Epithelial cell of alveolus of lung (primary cell): ENCODE data around the gene OR2C3. TPM values are rescaled to one million over a fixed set of nuclear protein-coding genes. Genes with fewer than 3 reads are reported as not detected.

ENCODE experiments used
- total RNA-seq: library from RNA; depleted of rRNA; stranded (reverse); fragments of >200 nt; gene quantifications from 2 replicates; pipeline ENCODE4 v1.2.1, GENCODE V29; 2015

The OR2C3 gene
- total RNA-seq, result not detected in 2 replicates

GRCh38 chr1:247536340-247536739 is at the start of gene OR2C3:
TSS of gene OR2C3 (minus strand) at chr1:247536440. CDS start at chr1:247532511, 3,929 bp downstream.

GRCh38 chr1:247548769-247549182 is 12.5 kb upstream of the OR2C3 start, which contains the start of gene GCSAML:
TSS of gene GCSAML (plus strand) at chr1:247549134. CDS start at chr1:247549192, 58 bp downstream.

Other genes with a start within 250 kb of the OR2C3 start
- 29.5 and 51.2 TPM in 2 replicates for gene ZNF496, start 204.6 kb downstream of the OR2C3 start, total RNA-seq
- gene NLRP3, start 120.3 kb downstream of the OR2C3 start, total RNA-seq, result 0.13 and 0.32 TPM in 2 replicates
- not detected in 2 replicates for gene OR2B11, start 78.3 kb downstream of the OR2C3 start, total RNA-seq
- gene GCSAML, start 12.7 kb upstream of the OR2C3 start, total RNA-seq, result not detected in 2 replicates
- not detected in 2 replicates for gene OR2G2, start 51.9 kb upstream of the OR2C3 start, total RNA-seq
- gene OR2G3, start 69.1 kb upstream of the OR2C3 start, total RNA-seq, result not detected in 2 replicates
- not detected in 2 replicates for gene OR13G1, start 143.3 kb upstream of the OR2C3 start, total RNA-seq
- gene OR6F1, start 180.2 kb upstream of the OR2C3 start, total RNA-seq, result not detected in 2 replicates
- gene OR14K1, start 202.2 kb upstream of the OR2C3 start, total RNA-seq, result not detected in 2 replicates
- not detected in 2 replicates for gene OR14A2, start 211.7 kb upstream of the OR2C3 start, total RNA-seq
- not detected in 2 replicates for gene OR1C1, start 224.1 kb upstream of the OR2C3 start, total RNA-seq